VCaP (cell line): Measurements from ENCODE around the gene PTPRE.

Experiments
- H3K27ac ChIP-seq: fragments of 450-650 bp; 2 replicates; pipeline ENCODE4 v1.5.1; 2017
- TF ChIP-seq, protein P1 (sequence below): fragments of 450-650 bp; conservative IDR thresholded peaks from 2 replicates; pipeline ENCODE4 v1.5.1; 2017; ENCODE audit warnings: mild to moderate bottlenecking, moderate library complexity

Gene PTPRE

DNA sequence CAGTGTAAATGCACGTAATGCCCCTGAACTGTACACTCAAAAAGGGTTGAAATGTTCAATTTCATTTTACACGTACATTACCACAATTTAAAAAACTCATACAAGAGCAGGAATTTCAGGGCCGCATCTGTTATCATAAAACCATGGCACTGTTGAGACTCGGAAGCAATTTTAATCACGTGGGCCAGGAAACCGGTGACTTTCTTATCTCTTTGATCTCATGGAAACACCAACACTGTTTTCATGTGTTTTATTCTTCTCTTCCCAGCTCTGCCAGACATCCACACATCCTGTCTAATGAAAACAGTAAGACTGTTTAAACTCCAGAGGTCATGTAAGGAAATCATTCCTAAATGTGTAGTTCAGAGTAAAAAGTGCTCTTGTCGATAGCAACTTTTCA is 35.9 kb downstream of the PTPRE start:
- TF ChIP-seq, protein P1, sequence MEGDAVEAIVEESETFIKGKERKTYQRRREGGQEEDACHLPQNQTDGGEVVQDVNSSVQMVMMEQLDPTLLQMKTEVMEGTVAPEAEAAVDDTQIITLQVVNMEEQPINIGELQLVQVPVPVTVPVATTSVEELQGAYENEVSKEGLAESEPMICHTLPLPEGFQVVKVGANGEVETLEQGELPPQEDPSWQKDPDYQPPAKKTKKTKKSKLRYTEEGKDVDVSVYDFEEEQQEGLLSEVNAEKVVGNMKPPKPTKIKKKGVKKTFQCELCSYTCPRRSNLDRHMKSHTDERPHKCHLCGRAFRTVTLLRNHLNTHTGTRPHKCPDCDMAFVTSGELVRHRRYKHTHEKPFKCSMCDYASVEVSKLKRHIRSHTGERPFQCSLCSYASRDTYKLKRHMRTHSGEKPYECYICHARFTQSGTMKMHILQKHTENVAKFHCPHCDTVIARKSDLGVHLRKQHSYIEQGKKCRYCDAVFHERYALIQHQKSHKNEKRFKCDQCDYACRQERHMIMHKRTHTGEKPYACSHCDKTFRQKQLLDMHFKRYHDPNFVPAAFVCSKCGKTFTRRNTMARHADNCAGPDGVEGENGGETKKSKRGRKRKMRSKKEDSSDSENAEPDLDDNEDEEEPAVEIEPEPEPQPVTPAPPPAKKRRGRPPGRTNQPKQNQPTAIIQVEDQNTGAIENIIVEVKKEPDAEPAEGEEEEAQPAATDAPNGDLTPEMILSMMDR, result no peak
- peak overlapping the region; percentile 36 for H3K27ac ChIP-seq

DNA sequence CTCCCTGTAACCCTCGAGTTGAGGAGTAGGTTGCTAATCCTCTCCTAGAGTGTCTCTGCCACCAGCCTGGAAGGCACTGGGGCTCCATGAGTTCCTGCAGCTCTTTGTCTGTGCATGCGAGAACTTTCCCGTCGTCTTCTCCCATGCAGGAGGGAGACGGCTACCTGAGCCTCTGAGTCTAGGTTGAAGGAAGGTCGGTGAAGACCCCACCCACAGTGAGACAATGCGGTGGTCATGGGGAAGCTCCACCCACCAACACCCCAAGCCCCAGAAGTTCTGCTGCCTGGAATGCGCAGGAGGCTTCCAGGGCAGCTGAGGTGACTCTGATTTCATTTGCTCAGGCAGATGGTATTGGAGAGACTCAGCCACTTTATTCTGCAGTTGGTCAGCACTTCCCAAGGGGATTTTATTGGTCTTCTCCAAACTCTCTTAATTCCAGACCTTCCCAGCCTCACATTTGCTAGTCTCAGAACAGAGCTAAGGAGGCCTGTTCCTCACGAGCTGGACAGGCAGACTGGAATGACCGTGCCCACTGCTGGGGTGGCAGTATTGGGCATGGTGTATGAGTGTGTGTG is 36.5 kb downstream of the PTPRE start:
- TF ChIP-seq, protein P1, result no peak
- H3K27ac ChIP-seq, result peak overlapping the region; percentile 36

DNA sequence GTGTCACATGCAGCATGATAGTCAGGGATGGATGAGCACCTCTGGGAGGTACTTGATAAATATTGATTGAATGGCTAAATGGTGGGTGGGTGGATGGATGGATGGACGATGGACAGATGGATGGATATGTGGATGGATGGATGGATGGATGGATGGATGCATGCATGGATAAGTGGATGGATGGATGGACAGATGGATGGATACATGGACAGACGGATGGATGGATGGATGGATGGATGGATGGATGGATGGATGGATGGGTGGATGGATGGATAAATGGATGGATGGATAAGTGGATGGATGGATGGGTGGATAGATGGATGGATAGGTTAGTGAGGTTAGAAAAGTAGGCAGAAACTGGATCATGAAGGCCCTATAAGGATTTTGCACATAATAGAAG is 37.4 kb downstream of the PTPRE start:
- no peak overlapping the region for H3K27ac ChIP-seq
- TF ChIP-seq, protein P1, result no peak

DNA sequence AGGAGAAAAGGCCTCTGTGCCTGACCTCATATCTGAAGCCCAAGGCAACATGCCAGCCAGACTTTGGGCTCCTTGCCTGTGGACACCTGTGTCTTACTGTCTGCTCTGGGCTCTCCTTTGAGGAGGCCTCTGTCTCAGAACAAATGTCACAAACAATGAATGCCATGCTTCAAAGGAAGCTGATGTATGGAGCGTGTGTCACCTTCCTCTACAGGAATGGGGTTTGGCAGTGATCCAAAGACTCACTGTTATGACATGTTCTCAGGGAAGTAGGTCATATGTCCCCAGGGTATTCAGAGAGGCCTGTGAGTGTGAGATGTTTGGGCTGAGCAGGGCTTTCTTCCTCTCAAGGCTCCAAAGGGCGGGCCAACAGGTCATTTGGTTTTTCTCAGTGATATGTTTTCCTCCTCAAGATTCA is 38.4 kb downstream of the PTPRE start:
- TF ChIP-seq, protein P1, result no peak
- no peak overlapping the region for H3K27ac ChIP-seq

DNA sequence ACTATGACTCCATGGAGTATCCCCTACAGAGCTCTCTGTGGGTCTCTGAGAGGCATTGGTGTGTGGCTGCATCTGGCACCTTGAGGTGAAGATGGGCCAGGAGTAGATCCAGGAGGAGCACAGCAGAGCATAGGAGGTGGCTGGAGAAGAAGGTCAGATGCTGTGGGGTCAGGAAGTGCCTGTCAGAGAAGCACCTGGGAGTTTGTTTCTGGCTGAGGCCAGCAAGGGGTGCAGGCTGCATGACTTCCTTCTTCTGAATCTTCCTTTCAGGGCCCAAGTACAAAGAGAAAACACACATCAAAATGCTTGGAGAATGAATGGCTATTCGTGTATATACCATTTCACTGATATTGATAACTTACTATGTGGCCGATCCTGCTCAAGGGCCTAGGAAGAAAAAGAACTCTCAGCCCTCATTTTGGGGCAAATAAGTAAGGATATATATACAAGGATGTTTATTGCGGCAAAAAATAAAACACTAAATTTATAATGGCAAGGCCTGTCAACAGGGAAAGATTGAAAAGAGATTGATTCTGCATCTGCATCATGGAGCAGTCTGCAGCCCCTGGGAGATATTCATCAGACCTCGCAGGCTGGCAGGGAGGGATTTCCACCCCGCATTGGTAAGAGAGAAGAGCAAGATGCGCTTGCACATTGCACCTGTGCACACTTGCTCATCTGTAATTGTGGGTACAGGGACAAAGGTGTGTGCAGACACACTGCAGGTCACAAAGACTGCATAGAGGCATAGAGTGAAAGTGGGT is 39.2 kb downstream of the PTPRE start:
- H3K27ac ChIP-seq, result no peak overlapping the region
- TF ChIP-seq, protein P1, result no peak

DNA sequence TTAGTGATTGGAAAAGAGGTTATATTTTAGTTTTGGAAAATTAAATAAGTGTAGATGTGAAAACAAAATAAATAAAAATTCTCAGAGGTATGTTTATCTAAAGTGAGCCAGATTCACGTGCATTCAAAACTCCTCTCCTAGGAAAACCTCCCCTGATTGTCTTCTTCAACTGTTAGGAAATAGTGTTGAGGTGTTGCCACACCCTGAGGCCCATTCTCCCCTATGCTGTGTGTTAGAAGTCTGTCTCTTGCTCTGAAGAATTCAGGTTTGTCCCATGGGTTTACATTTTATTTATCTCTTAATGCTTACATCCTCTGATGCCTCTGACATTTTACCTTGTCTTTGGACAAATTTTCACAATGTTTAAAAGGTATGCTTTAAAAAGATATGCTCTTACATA is 40.3 kb downstream of the PTPRE start:
- no peak overlapping the region for H3K27ac ChIP-seq
- TF ChIP-seq, protein P1, result no peak

DNA sequence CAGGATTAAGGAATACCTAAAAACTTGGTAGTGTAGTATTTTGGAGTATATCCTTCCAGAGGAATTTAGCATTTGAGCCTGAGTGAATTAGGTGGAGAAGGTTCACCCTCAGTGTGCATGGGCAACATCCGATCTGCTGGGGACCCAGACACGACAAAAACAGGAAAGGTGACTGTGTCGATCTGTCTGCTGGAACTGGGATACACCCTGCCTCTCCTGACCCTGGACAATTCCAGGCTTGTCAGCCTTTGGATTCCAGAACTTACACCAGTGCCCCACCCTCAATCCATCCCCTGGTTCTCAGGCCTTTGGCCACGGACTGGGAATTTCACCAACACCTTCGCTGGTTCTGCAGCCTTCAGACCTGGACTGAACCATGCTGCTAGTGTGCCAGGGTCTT is 41.9 kb downstream of the PTPRE start:
- TF ChIP-seq, protein P1, result no peak
- H3K27ac ChIP-seq, result no peak overlapping the region
